CD4-positive, alpha-beta memory T cell (primary cell): ENCODE data around the gene GSTP1. TPM values are rescaled to one million over a fixed set of nuclear protein-coding genes. Genes with fewer than 3 reads are reported as not detected.

Experiments used
- CTCF ChIA-PET: fragments of 350-600 bp; sonication (Branson Sonifier 250); formaldehyde crosslinking; loops from one replicate; lab custom pipeline; 2021; ENCODE audit warnings: inconsistent platforms; ENCODE audit not compliant: partially characterized antibody; lab: Charles Lee
- POLR2A ChIA-PET: fragments of 350-600 bp; sonication (Branson Sonifier 250); formaldehyde crosslinking; loops from one replicate; lab custom pipeline; 2021; ENCODE audit not compliant: partially characterized antibody; lab: Charles Lee
- DNase-seq, 5 donors: peaks; one replicate each; pipeline versions ENCODE4 v3.0.0 to v3.0.0-alpha.2; 2020 to 2022; ENCODE audit warnings: mixed read lengths in 1 of 5
- H3K27ac ChIP-seq: one replicate; pipeline ENCODE4 v1.7.0; 2013; ENCODE audit warnings: low read depth, low read length
- H3K27me3 ChIP-seq: 2 replicates; pipeline ENCODE4 v1.7.0; 2013; ENCODE audit warnings: mild to moderate bottlenecking, low read length, moderate library complexity; ENCODE audit not compliant: insufficient read depth
- H3K36me3 ChIP-seq: 2 replicates; pipeline ENCODE4 v1.7.0; 2013; ENCODE audit warnings: mild to moderate bottlenecking, low read length, moderate library complexity; ENCODE audit not compliant: insufficient read depth
- H3K4me1 ChIP-seq: 2 replicates; pipeline ENCODE4 v1.7.0; 2013; ENCODE audit warnings: mild to moderate bottlenecking, low read length, moderate library complexity; ENCODE audit not compliant: insufficient read depth
- H3K4me3 ChIP-seq, 2 donors: one replicate each; pipeline ENCODE4 v1.7.0; 2013; ENCODE audit warnings: low read length in 2 of 2, mild to moderate bottlenecking in 1 of 2
- H3K9me3 ChIP-seq, 2 donors: one replicate each; pipeline ENCODE4 v1.7.0; 2013; ENCODE audit warnings: low read length in 2 of 2, control low read depth in 1 of 2; ENCODE audit not compliant: control insufficient read depth in 1 of 2
- H3K27ac Mint-ChIP-seq, 7 donors: one replicate each; pipeline ENCODE4 v1.8.0; 2020 to 2021; ENCODE audit warnings: mixed read lengths in 7 of 7, mild to moderate bottlenecking in 6 of 7, inconsistent platforms in 3 of 7, moderate library complexity in 3 of 7
- H3K27me3 Mint-ChIP-seq, 2 donors: one replicate each; pipeline ENCODE4 v1.8.0; 2020 to 2021; ENCODE audit warnings: mixed read lengths in 2 of 2
- H3K36me3 Mint-ChIP-seq, 2 donors: one replicate each; pipeline ENCODE4 v1.8.0; 2020 to 2021; ENCODE audit warnings: mixed read lengths in 2 of 2, inconsistent platforms in 1 of 2, mild to moderate bottlenecking in 1 of 2
- H3K4me1 Mint-ChIP-seq, 4 donors: one replicate each; pipeline ENCODE4 v1.8.0; 2020 to 2021; ENCODE audit warnings: mixed read lengths in 4 of 4, mild to moderate bottlenecking in 1 of 4
- H3K4me3 Mint-ChIP-seq, 8 donors: one replicate each; pipeline ENCODE4 v1.8.0; 2020 to 2021; ENCODE audit warnings: mixed read lengths in 8 of 8, mild to moderate bottlenecking in 7 of 8, moderate library complexity in 6 of 8, inconsistent platforms in 3 of 8
- H3K9me3 Mint-ChIP-seq, 8 donors: one replicate each; pipeline ENCODE4 v1.8.0; 2020 to 2021; ENCODE audit warnings: mixed read lengths in 8 of 8, mild to moderate bottlenecking in 5 of 8, inconsistent platforms in 3 of 8, moderate library complexity in 1 of 8
- intact Hi-C: fragments of 100-400 bp; cut with micrococcal nuclease; formaldehyde crosslinking; loops from one replicate; pipeline ENCODE4 v1.15.1; 2023
- polyA plus RNA-seq, 2 donors: library from polyadenylated mRNA; unstranded; fragments of 300-500 nt; fragmentation: Illumina TruSeq; gene quantifications; one replicate each; pipeline ENCODE4 v1.2.3, GENCODE V29; 2021
- total RNA-seq, 2 experiments: library from RNA; stranded (reverse); gene quantifications; one replicate each; pipeline ENCODE4 v1.2.3, GENCODE V29; 2021

GSTP1 gene
- total RNA-seq (100 to 1,000 TPM; 134 to 143 TPM), polyA plus RNA-seq (100 to 1,000 TPM; 236 to 245 TPM)

GRCh38 chr11:67583247-67584204 lies at the start of gene GSTP1:
Gene GSTP1, plus strand, starts transcription at chr11:67583812. Its CDS starts 32 bp downstream, at chr11:67583844.
- no peaks in the 10 kb centered on the region for H3K36me3 ChIP-seq
- CTCF ChIA-PET: interaction anchor here (0.7 to 2.4 kb wide), 4 partner anchors 11 to 67 kb away, joined by 3 to 6 read pairs (median 4); partner anchors contain the start of genes ACY3 and NUDT8
- POLR2A ChIA-PET: interaction anchor here (0.5 to 3.4 kb wide), 8 partner anchors 18 to 230 kb away, joined by 3 to 22 read pairs (median 3); partner anchors contain the start of genes NUDT8, POLD4 and PTPRCAP
- intact Hi-C loops: loop anchor here (1.0 kb wide), 1 partner anchor 23 kb away; the partner anchor contains the start of gene NDUFV1
- peak within 1 kb of the TSS; percentile 88 to 94 (median 92) for H3K4me3 Mint-ChIP-seq
- peak within 1 kb of the TSS; percentile 79 to 96 (median 93) for H3K27ac Mint-ChIP-seq
- peak within 1 kb of the TSS; percentile 6 to 54 for H3K4me3 ChIP-seq
- peaks cover 21 to 45% (median 33%) of the 10 kb centered on the region in 4 donors for H3K4me1 Mint-ChIP-seq
- H3K4me1 ChIP-seq: peaks cover 20% of the 10 kb centered on the region
- no peaks in the 10 kb centered on the region for H3K27me3 ChIP-seq
- H3K27ac ChIP-seq: peak within 1 kb of the TSS; percentile 65
- DNase-seq: peak; percentile 62 to 82 (median 71)
- H3K9me3 Mint-ChIP-seq: no peaks in the 10 kb centered on the region
- H3K27me3 Mint-ChIP-seq: no peaks in the 10 kb centered on the region
- H3K9me3 ChIP-seq: no peaks in the 10 kb centered on the region
- peaks cover 0 to 2% of the 10 kb centered on the region in 2 donors for H3K36me3 Mint-ChIP-seq

- CTCF ChIA-PET: no interaction called here
- peaks cover 2 to 26% (median 11%) of the 10 kb centered on the region in 8 donors for H3K9me3 Mint-ChIP-seq
- no peaks in the 10 kb centered on the region for H3K4me1 ChIP-seq
- POLR2A ChIA-PET: no interaction called here
- H3K4me1 Mint-ChIP-seq: no peaks in the 10 kb centered on the region
- no peak overlapping the region for H3K27ac Mint-ChIP-seq
- H3K27ac ChIP-seq: no peak overlapping the region
- no peak overlapping the region for H3K4me3 Mint-ChIP-seq
- H3K27me3 Mint-ChIP-seq: peaks cover 6 to 10% of the 10 kb centered on the region in 2 donors
- H3K36me3 ChIP-seq: no peaks in the 10 kb centered on the region
- intact Hi-C loops: no loop called here
- H3K9me3 ChIP-seq: no peaks in the 10 kb centered on the region
- peaks cover 0 to 4% of the 10 kb centered on the region in 2 donors for H3K36me3 Mint-ChIP-seq
- no peak overlapping the region for H3K4me3 ChIP-seq
- no peak for DNase-seq
- H3K27me3 ChIP-seq: no peaks in the 10 kb centered on the region
Observed at GRCh38 chr11:67534070-67534679, 49.4 kb upstream of the GSTP1 start.

GRCh38 chr11:67535561-67535960 lies 48.1 kb upstream of the GSTP1 start:
- no peak overlapping the region for H3K27ac Mint-ChIP-seq

GRCh38 chr11:67538306-67538705 lies 45.3 kb upstream of the GSTP1 start:
- no peak for DNase-seq
- Histone ChIP-seq H3K27ac (no peak overlapping the region), H3K36me3 (no peaks in the 10 kb centered on the region), H3K27me3 (no peaks in the 10 kb centered on the region), H3K4me3 (no peak overlapping the region), H3K9me3 (no peaks in the 10 kb centered on the region), H3K4me1 (no peaks in the 10 kb centered on the region)
- Mint-ChIP-seq H3K9me3 (peaks cover 2 to 20% (median 11%) of the 10 kb centered on the region in 8 donors), H3K27ac (no peak overlapping the region), H3K4me3 (no peak overlapping the region), H3K27me3 (peaks cover 4 to 6% of the 10 kb centered on the region in 2 donors), H3K36me3 (peaks cover 0 to 4% of the 10 kb centered on the region in 2 donors), H3K4me1 (no peaks in the 10 kb centered on the region)
- intact Hi-C loops: no loop called here
- POLR2A ChIA-PET: no interaction called here
- CTCF ChIA-PET: no interaction called here

More at GRCh38 chr11:67535561-67535960, 48.1 kb upstream of the GSTP1 start:
- no peak for DNase-seq
- Histone ChIP-seq H3K27me3 (no peaks in the 10 kb centered on the region), H3K4me1 (no peaks in the 10 kb centered on the region), H3K9me3 (no peaks in the 10 kb centered on the region), H3K27ac (no peak overlapping the region), H3K36me3 (no peaks in the 10 kb centered on the region), H3K4me3 (no peak overlapping the region)
- Mint-ChIP-seq H3K36me3 (peaks cover 0 to 4% of the 10 kb centered on the region in 2 donors), H3K4me1 (no peaks in the 10 kb centered on the region), H3K27me3 (peaks cover 6 to 7% of the 10 kb centered on the region in 2 donors), H3K9me3 (peaks cover 2 to 26% (median 11%) of the 10 kb centered on the region in 8 donors), H3K4me3 (no peak overlapping the region)
- ChIA-PET POLR2A (no interaction called here), CTCF (no interaction called here)
- intact Hi-C loops: no loop called here

- peaks cover 1 to 3% of the 10 kb centered on the region in 2 donors for H3K27me3 Mint-ChIP-seq
- no peak overlapping the region for H3K4me3 Mint-ChIP-seq
- H3K4me1 ChIP-seq: no peaks in the 10 kb centered on the region
- H3K27ac Mint-ChIP-seq: no peak overlapping the region
- no peak overlapping the region for H3K4me3 ChIP-seq
- H3K4me1 Mint-ChIP-seq: no peaks in the 10 kb centered on the region
- H3K36me3 ChIP-seq: no peaks in the 10 kb centered on the region
- H3K36me3 Mint-ChIP-seq: peaks cover 0 to 1% of the 10 kb centered on the region in 2 donors
- no peak overlapping the region for H3K27ac ChIP-seq
- H3K9me3 ChIP-seq: no peaks in the 10 kb centered on the region
- POLR2A ChIA-PET: no interaction called here
- H3K9me3 Mint-ChIP-seq: peaks cover 0 to 14% (median 7%) of the 10 kb centered on the region in 8 donors
- CTCF ChIA-PET: no interaction called here
- intact Hi-C loops: no loop called here
- DNase-seq: no peak
- no peaks in the 10 kb centered on the region for H3K27me3 ChIP-seq
Observed at GRCh38 chr11:67538823-67539505, 44.6 kb upstream of the GSTP1 start.

- intact Hi-C loops: no loop called here
- Histone ChIP-seq H3K27me3 (no peaks in the 10 kb centered on the region), H3K4me1 (no peaks in the 10 kb centered on the region), H3K36me3 (no peaks in the 10 kb centered on the region), H3K4me3 (no peak overlapping the region), H3K27ac (no peak overlapping the region), H3K9me3 (no peaks in the 10 kb centered on the region)
- no peak for DNase-seq
- no peaks in the 10 kb centered on the region for H3K36me3 Mint-ChIP-seq
- H3K27me3 Mint-ChIP-seq: peaks cover 0 to 1% of the 10 kb centered on the region in 2 donors
- peaks cover 0 to 9% (median 2%) of the 10 kb centered on the region in 8 donors for H3K9me3 Mint-ChIP-seq
- POLR2A ChIA-PET: no interaction called here
- no peak overlapping the region for H3K27ac Mint-ChIP-seq
- no peaks in the 10 kb centered on the region for H3K4me1 Mint-ChIP-seq
- CTCF ChIA-PET: no interaction called here
- H3K4me3 Mint-ChIP-seq: no peak overlapping the region
Observed at GRCh38 chr11:67539550-67539949, 44.1 kb upstream of the GSTP1 start.
